SU-DHL-6 (cell line): Measurements from ENCODE around the gene RXRB.

ENCODE experiments used
- CTCF ChIP-seq: fragments of 200-600 bp; sonication (generic); IDR thresholded peaks from one replicate; pipeline ENCODE4 v1.5.1; 2017; ENCODE audit warnings: antibody characterized with exemption, mild to moderate bottlenecking, low read length, moderate library complexity; ENCODE audit not compliant: insufficient read depth, poor library complexity, severe bottlenecking
- EZH2phosphoT487 ChIP-seq: fragments of 200-600 bp; sonication (generic), shearing (Covaris generic); conservative IDR thresholded peaks from 2 replicates; pipeline ENCODE4 v1.6.1; 2018; ENCODE audit warnings: mild to moderate bottlenecking, antibody characterized with exemption, low read length, moderate library complexity, mixed read lengths

GRCh38 chr6:33195304-33196165 is 4.9 kb downstream of the RXRB start:
- TF ChIP-seq CTCF (no peak), EZH2phosphoT487 (no peak)
